K562 (cell line): ENCODE results near the gene FNBP1. TPM values are rescaled to one million over a fixed set of nuclear protein-coding genes. Genes with fewer than 3 reads are reported as not detected.

Experiments
- DLX4 ChIP-seq: fragments of 250-450 bp; sonication (Bioruptor Pico); IDR thresholded peaks from 2 replicates; pipeline ENCODE4 v1.6.1; 2021; ENCODE audit warnings: mild to moderate bottlenecking
- FOXK1 ChIP-seq: sonication (generic); formaldehyde crosslinking; IDR thresholded peaks from 2 replicates; pipeline ENCODE4 v1.8.0; 2022; ENCODE audit warnings: missing genetic modification reagents, mild to moderate bottlenecking, borderline replicate concordance
- FOXM1 ChIP-seq, 2 experiments: fragments of 450-650 bp in 1 of 2; sonication (generic) in 1 of 2; formaldehyde crosslinking in 1 of 2; IDR thresholded peaks; 2 replicates each; pipeline versions ENCODE4 v1.6.1 to v1.9.0; 2017 to 2022; ENCODE audit warnings: low read depth in 2 of 2, mild to moderate bottlenecking in 2 of 2, missing genetic modification reagents in 1 of 2, moderate library complexity in 1 of 2
- KLF1 ChIP-seq: fragments of 450-650 bp; IDR thresholded peaks from 2 replicates; pipeline ENCODE4 v1.6.1; 2016; ENCODE audit warnings: missing genetic modification characterization, missing compliant biosample characterization
- LARP7 ChIP-seq: fragments of 450-650 bp; IDR thresholded peaks from 2 replicates; pipeline ENCODE4 v1.6.1; 2016
- MITF ChIP-seq: IDR thresholded peaks from 2 replicates; pipeline ENCODE4 v1.6.1; 2014; ENCODE audit warnings: antibody characterized with exemption
- POLR3A ChIP-seq: IDR thresholded peaks from 2 replicates; pipeline ENCODE4 v1.6.1; 2011; ENCODE audit warnings: borderline replicate concordance, mild to moderate bottlenecking, moderate library complexity; ENCODE audit not compliant: insufficient read length, insufficient read depth; ENCODE audit errors: extremely low read depth
- PRPF4 ChIP-seq: fragments of 200-400 bp; formaldehyde crosslinking; IDR thresholded peaks from one replicate; pipeline ENCODE4 v1.6.1; 2017; ENCODE audit warnings: low read length, low read depth, mild to moderate bottlenecking; ENCODE audit not compliant: insufficient read depth, poor library complexity, severe bottlenecking
- SIN3B ChIP-seq: fragments of 450-650 bp; IDR thresholded peaks from 2 replicates; pipeline ENCODE4 v1.6.1; 2017; ENCODE audit warnings: low read depth, mild to moderate bottlenecking, moderate library complexity
- TEAD4 ChIP-seq, 2 experiments: sonication (generic) in 1 of 2; formaldehyde crosslinking in 1 of 2; IDR thresholded peaks; 2 replicates each; pipeline versions ENCODE4 v1.6.1 to v1.8.0; 2012 to 2022; ENCODE audit warnings: borderline replicate concordance in 1 of 2, inconsistent platforms in 1 of 2, low read length in 1 of 2, mild to moderate bottlenecking in 1 of 2, missing genetic modification reagents in 1 of 2
- TGIF2 ChIP-seq: sonication (generic); formaldehyde crosslinking; IDR thresholded peaks from 2 replicates; pipeline ENCODE4 v1.8.1; 2022; ENCODE audit warnings: mild to moderate bottlenecking, missing genetic modification reagents, moderate library complexity
- TOE1 ChIP-seq, 2 experiments: fragments of 450-650 bp in 1 of 2; sonication (generic) in 1 of 2; formaldehyde crosslinking in 1 of 2; IDR thresholded peaks; 2 replicates each; pipeline versions ENCODE4 v1.7.1 to v1.8.0; 2016 to 2022; ENCODE audit warnings: borderline replicate concordance in 2 of 2, mild to moderate bottlenecking in 2 of 2, antibody characterized with exemption in 1 of 2, inconsistent platforms in 1 of 2, low read depth in 1 of 2, missing genetic modification reagents in 1 of 2, moderate library complexity in 1 of 2
- ZBTB2 ChIP-seq: fragments of 450-650 bp; IDR thresholded peaks from 2 replicates; pipeline ENCODE4 v1.6.1; 2016; ENCODE audit warnings: antibody characterized with exemption
- ZNF124 ChIP-seq: sonication (generic); formaldehyde crosslinking; IDR thresholded peaks from 2 replicates; pipeline ENCODE4 v1.8.1; 2022; ENCODE audit warnings: missing genetic modification reagents
- ZNF778 ChIP-seq: fragments of 450-650 bp; formaldehyde crosslinking; IDR thresholded peaks from 2 replicates; pipeline ENCODE4 v1.4.0; 2020; ENCODE audit warnings: mild to moderate bottlenecking, moderate library complexity
- polyA plus RNA-seq, 8 experiments: library from polyadenylated mRNA; depleted of rRNA in 4 of 8; stranded (reverse) in 5 of 8; unstranded in 3 of 8; fragments of >200 nt; fragmentation: Nextera tagmentation in 2 of 8; fragmentation: Illumina TruSeq in 1 of 8; extraction: Ambion mirVana in 2 of 8; extraction: Trizol in 1 of 8; gene quantifications; 2 replicates each; pipeline versions ENCODE4 v1.2.1 to v1.2.3, GENCODE V29; 2011 to 2014; ENCODE audit warnings: inconsistent platforms in 1 of 8, missing spikeins in 1 of 8
- total RNA-seq, 7 experiments: library from RNA; depleted of rRNA in 6 of 7; stranded (reverse); fragments of >200 nt in 6 of 7; fragmentation: Illumina TruSeq in 2 of 7; extraction: Trizol in 2 of 7; gene quantifications; 2 replicates each; pipeline versions ENCODE4 v1.2.1 to v1.2.3, GENCODE V29; 2011 to 2021; ENCODE audit warnings: low replicate concordance in 1 of 7
- TF ChIP-seq, protein P1 (sequence below): IDR thresholded peaks from 3 replicates; pipeline ENCODE4 v1.6.1; 2011; ENCODE audit warnings: borderline replicate concordance, mild to moderate bottlenecking, moderate library complexity; ENCODE audit not compliant: insufficient read length; ENCODE audit errors: extremely low read depth
- TF ChIP-seq, protein P2 (sequence below): sonication (generic); formaldehyde crosslinking; IDR thresholded peaks from 2 replicates; pipeline ENCODE4 v1.8.0; 2022; ENCODE audit warnings: mild to moderate bottlenecking, missing genetic modification reagents

FNBP1 gene
- total and polyA plus RNA-seq, 9 of the 15 experiments (the other 6 are each of a cell fraction or from before 2014, with no cell fraction given), result 1.8 to 14.9 (median 7.6) TPM

DNA sequence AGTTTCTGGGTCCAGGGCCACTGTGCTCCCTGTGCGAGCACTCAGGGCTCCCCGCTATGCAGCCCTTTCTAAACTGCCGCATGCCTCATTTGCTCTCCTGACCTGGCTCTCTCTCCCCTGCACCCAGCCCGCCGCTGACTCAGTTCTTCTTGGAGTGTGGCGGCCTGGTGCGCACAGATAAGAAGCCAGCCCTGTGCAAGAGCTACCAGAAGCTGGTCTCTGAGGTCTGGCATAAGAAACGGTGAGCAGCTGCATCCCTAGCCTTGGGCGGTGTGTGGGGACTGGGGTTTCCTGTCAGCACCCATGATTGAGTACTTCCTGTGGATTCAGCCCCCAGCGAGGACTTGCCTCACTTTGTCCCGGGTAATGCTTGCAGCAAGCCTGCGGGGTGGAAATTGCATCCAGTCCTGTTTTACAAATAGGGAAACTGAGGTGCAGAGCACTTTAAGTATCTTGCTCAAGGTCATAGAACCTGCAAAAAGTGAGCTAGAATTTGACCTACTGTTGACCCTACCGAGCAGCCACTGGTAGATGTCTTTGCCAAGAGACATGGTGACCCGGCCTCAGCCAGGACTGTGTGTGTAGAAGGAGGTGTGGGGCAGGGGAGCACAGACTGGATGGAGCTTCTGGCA, 179.8 kb downstream of the FNBP1 start (continued):
- TF ChIP-seq, protein P1, sequence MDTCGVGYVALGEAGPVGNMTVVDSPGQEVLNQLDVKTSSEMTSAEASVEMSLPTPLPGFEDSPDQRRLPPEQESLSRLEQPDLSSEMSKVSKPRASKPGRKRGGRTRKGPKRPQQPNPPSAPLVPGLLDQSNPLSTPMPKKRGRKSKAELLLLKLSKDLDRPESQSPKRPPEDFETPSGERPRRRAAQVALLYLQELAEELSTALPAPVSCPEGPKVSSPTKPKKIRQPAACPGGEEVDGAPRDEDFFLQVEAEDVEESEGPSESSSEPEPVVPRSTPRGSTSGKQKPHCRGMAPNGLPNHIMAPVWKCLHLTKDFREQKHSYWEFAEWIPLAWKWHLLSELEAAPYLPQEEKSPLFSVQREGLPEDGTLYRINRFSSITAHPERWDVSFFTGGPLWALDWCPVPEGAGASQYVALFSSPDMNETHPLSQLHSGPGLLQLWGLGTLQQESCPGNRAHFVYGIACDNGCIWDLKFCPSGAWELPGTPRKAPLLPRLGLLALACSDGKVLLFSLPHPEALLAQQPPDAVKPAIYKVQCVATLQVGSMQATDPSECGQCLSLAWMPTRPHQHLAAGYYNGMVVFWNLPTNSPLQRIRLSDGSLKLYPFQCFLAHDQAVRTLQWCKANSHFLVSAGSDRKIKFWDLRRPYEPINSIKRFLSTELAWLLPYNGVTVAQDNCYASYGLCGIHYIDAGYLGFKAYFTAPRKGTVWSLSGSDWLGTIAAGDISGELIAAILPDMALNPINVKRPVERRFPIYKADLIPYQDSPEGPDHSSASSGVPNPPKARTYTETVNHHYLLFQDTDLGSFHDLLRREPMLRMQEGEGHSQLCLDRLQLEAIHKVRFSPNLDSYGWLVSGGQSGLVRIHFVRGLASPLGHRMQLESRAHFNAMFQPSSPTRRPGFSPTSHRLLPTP, result no peak
- peak; percentile 92 for TF ChIP-seq ZBTB2
- TF ChIP-seq ZNF124 (CRISPR knock-in tag), result no peak
- no peak for TF ChIP-seq PRPF4
- no peak for TF ChIP-seq DLX4 (CRISPR knock-in tag)
- TF ChIP-seq KLF1 (tag), result peak; percentile 78; the same call in 1 of the 2 replicates
- no peak for TF ChIP-seq POLR3A
- TF ChIP-seq ZNF778, result no peak
- TF ChIP-seq LARP7, result no peak
- TF ChIP-seq TGIF2 (CRISPR knock-in tag), result no peak
- peak; percentile 95 for TF ChIP-seq MITF
- no peak for TF ChIP-seq FOXM1 (IDR thresholded peaks at IDR 0.05; ENCODE audit: low read depth)
- no peak for TF ChIP-seq FOXM1 (CRISPR knock-in tag; IDR thresholded peaks at IDR 0.05; ENCODE audit: low read depth)
- peak; percentile 62; the same call in 1 of the 2 replicates for TF ChIP-seq FOXK1
- no peak for TF ChIP-seq SIN3B
- peak; percentile 99 for TF ChIP-seq TEAD4 (IDR thresholded peaks at IDR 0.05; ENCODE audit: low read length)
- no peak for TF ChIP-seq TEAD4 (CRISPR knock-in tag; IDR thresholded peaks at IDR 0.05; ENCODE audit: borderline replicate concordance)
- TF ChIP-seq TOE1 (IDR thresholded peaks at IDR 0.05; ENCODE audit: borderline replicate concordance), result no peak
- no peak for TF ChIP-seq TOE1 (CRISPR knock-in tag; IDR thresholded peaks at IDR 0.05; ENCODE audit: borderline replicate concordance, low read depth)
- TF ChIP-seq, protein P2, sequence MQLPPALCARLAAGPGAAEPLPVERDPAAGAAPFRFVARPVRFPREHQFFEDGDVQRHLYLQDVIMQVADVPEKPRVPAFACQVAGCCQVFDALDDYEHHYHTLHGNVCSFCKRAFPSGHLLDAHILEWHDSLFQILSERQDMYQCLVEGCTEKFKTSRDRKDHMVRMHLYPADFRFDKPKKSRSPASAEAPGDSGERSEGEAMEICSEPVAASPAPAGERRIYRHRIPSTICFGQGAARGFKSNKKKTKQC, result peak; percentile 84; the same call in 1 of the 2 replicates
